Kidney (tissue), 22 donors: ENCODE measurements around the gene BIK. TPM values are rescaled to one million over a fixed set of nuclear protein-coding genes. Genes with fewer than 3 reads are reported as not detected.

ENCODE experiments used
- DNase-seq, 5 donors: peaks; one replicate each; pipeline ENCODE4 v3.0.0-alpha.2; 2013 to 2020
- FAIRE-seq: peaks from 2 replicates; lab custom pipeline; 2012; peaks lifted over from hg19 to GRCh38; lab: Jason Lieb, UNC
- H3K27ac ChIP-seq, 2 donors: one replicate each; pipeline ENCODE4 v1.7.0; 2013; ENCODE audit warnings: low read depth in 2 of 2, low read length in 2 of 2, inconsistent platforms in 1 of 2
- H3K27me3 ChIP-seq: one replicate; pipeline ENCODE4 v1.7.1; 2013; ENCODE audit warnings: low read length, inconsistent platforms; ENCODE audit not compliant: control insufficient read depth, insufficient read depth
- H3K36me3 ChIP-seq, 3 donors: one replicate each; pipeline versions ENCODE4 v1.7.0 to v1.7.1; 2013; ENCODE audit warnings: low read length in 3 of 3, control low read depth in 1 of 3, inconsistent platforms in 1 of 3; ENCODE audit not compliant: insufficient read depth in 3 of 3, control insufficient read depth in 2 of 3
- H3K4me1 ChIP-seq, 3 donors: one replicate each; pipeline versions ENCODE4 v1.7.0 to v1.7.1; 2013; ENCODE audit warnings: low read length in 3 of 3, inconsistent platforms in 1 of 3, low read depth in 1 of 3; ENCODE audit not compliant: control insufficient read depth in 2 of 3, insufficient read depth in 2 of 3
- H3K4me3 ChIP-seq, 3 donors: one replicate each; pipeline versions ENCODE4 v1.7.0 to v1.8.1; 2013; ENCODE audit warnings: low read length in 3 of 3, control low read depth in 1 of 3, inconsistent platforms in 1 of 3
- H3K9ac ChIP-seq, 3 donors: one replicate each; pipeline versions ENCODE4 v1.7.0 to v1.7.1; 2013; ENCODE audit warnings: low read length in 3 of 3, control low read depth in 1 of 3, inconsistent platforms in 1 of 3
- H3K9me3 ChIP-seq, 3 donors: one replicate each; pipeline versions ENCODE4 v1.7.0 to v1.7.1; 2013; ENCODE audit warnings: low read length in 3 of 3, control low read depth in 1 of 3, inconsistent platforms in 1 of 3; ENCODE audit not compliant: control insufficient read depth in 2 of 3, insufficient read depth in 1 of 3
- CTCF ChIP-seq: IDR thresholded peaks from 3 replicates; pipeline ENCODE4 v1.5.1; 2012; ENCODE audit warnings: mild to moderate bottlenecking, moderate library complexity, borderline replicate concordance; ENCODE audit not compliant: insufficient read depth; ENCODE audit errors: extremely low read depth
- intact Hi-C: fragments of 100-400 bp; cut with DNase I; formaldehyde crosslinking; loops from one replicate; pipeline ENCODE4 v1.11.1; 2022
- long read RNA-seq, 10 donors: library from polyadenylated mRNA in 1 of 10; unstranded in 1 of 10; transcript quantifications; one replicate each; pipeline ENCODE4 v2.0.0 and lab custom pipeline, GENCODE V29; 2021 to 2026
- polyA plus RNA-seq: library from polyadenylated mRNA; stranded (reverse); fragments of 350-450 nt; fragmentation: Illumina TruSeq; extraction: RNeasy Lipid Tissue Mini Kit (QIAGEN cat#74804); gene quantifications from one replicate; pipeline ENCODE4 v1.2.3, GENCODE V29; 2014; ENCODE audit warnings: low read depth, low replicate concordance; ENCODE audit not compliant: insufficient read depth
- total RNA-seq: library from RNA; stranded (reverse); fragmentation: NEBNext Ultra II Directional; extraction: Animal tissue kit (Norgen Biotek cat#: 25700); gene quantifications from one replicate; pipeline ENCODE4 v1.2.1, GENCODE V29; 2021
- donor health status: control.
- donor health status: control.
- donor health status: control.
- donor health status: control.
- donor health status: control.
- donor health status: DM: yes; HTN: yes; CAD: no.
- donor health status: Normal renal cell carcinoma (clear cell type).

The BIK gene
- total RNA-seq (4.7 TPM), polyA plus RNA-seq (4.8 TPM)
- long read RNA-seq, donor 1, partial matches to known transcripts, result 0 of 14 reads
- long read RNA-seq, donor 1, other reads (novel, unspliced or antisense), result 13 of 14 reads
- long read RNA-seq, donor 2, partial matches to known transcripts, result 0 of 1 reads
- long read RNA-seq, donor 2, other reads (novel, unspliced or antisense), result 0 of 1 reads
- long read RNA-seq, donor 3, partial matches to known transcripts, result 0 of 1 reads
- long read RNA-seq, donor 3, other reads (novel, unspliced or antisense), result 0 of 1 reads
- long read RNA-seq, donor 4, result 0 reads
- long read RNA-seq, donor 5, result 0 reads
- long read RNA-seq, donor 6, partial matches to known transcripts, result 0 of 1 reads
- long read RNA-seq, donor 6, other reads (novel, unspliced or antisense), result 0 of 1 reads
- long read RNA-seq, donor 7, partial matches to known transcripts, result 0 of 1 reads
- long read RNA-seq, donor 7, other reads (novel, unspliced or antisense), result 1 of 1 reads
- long read RNA-seq, donor 8, partial matches to known transcripts, result 0 of 1 reads
- long read RNA-seq, donor 8, other reads (novel, unspliced or antisense), result 0 of 1 reads
- long read RNA-seq, donor 9, result 0 reads
- long read RNA-seq, donor 10, result 0 reads

- no peak for FAIRE-seq
- H3K4me3 ChIP-seq, result peak within 1 kb of the TSS in 2 of 3 donors; percentile 50 to 67
- H3K9me3 ChIP-seq, result no peaks in the 10 kb centered on the region
- H3K4me1 ChIP-seq, result peaks cover 0 to 4% (median 2%) of the 10 kb centered on the region in 3 donors
- H3K9ac ChIP-seq, result peak within 1 kb of the TSS in 1 of 3 donors; percentile 55
- H3K27ac ChIP-seq, result no peak within 1 kb of the TSS
- peak; percentile 18 for TF ChIP-seq CTCF
- DNase-seq, result peak; percentile 57 to 83 (median 73)
- peaks cover 10% of the 10 kb centered on the region for H3K27me3 ChIP-seq
- intact Hi-C loops, result no loop called here
- H3K36me3 ChIP-seq, result no peaks in the 10 kb centered on the region
These were observed at the start of gene BIK for GRCh38 chr22:43110444-43110926. Gene BIK (plus strand): TSS chr22:43110750. CDS start chr22:43124023, 13,273 bp downstream.

GRCh38 chr22:43066134-43066533, 44.4 kb upstream of the BIK start:
- TF ChIP-seq CTCF, result no peak
- Histone ChIP-seq H3K4me3 (no peak overlapping the region), H3K36me3 (peaks cover 0 to 4% (median 3%) of the 10 kb centered on the region in 3 donors), H3K9me3 (no peaks in the 10 kb centered on the region), H3K9ac (no peak overlapping the region), H3K27ac (no peak overlapping the region), H3K27me3 (no peaks in the 10 kb centered on the region), H3K4me1 (no peaks in the 10 kb centered on the region)
- DNase-seq, result no peak
- FAIRE-seq, result no peak
- intact Hi-C loops, result no loop called here

- Histone ChIP-seq H3K9me3 (no peaks in the 10 kb centered on the region), H3K4me1 (no peaks in the 10 kb centered on the region), H3K4me3 (no peak overlapping the region), H3K36me3 (peaks cover 0 to 4% (median 3%) of the 10 kb centered on the region in 3 donors), H3K27me3 (no peaks in the 10 kb centered on the region), H3K9ac (no peak overlapping the region), H3K27ac (no peak overlapping the region)
- FAIRE-seq (no peak), DNase-seq (peak in 4 of 5 donors; percentile 29 to 53 (median 45))
- intact Hi-C loops, result no loop called here
- no peak for TF ChIP-seq CTCF
These were observed 43.6 kb upstream of the BIK start for GRCh38 chr22:43066844-43067385.
